Rectal smooth muscle tissue (tissue), 1 donor: Measurements from ENCODE around the gene PTPN7.
"Not testable (repeated sequence)": the region's sequence is repeated elsewhere in the genome, so short reads cannot be mapped to it uniquely, and the experiment has no call there.

Experiments
- H3K27ac ChIP-seq: one replicate; pipeline ENCODE4 v1.7.0; 2013; ENCODE audit warnings: low read depth, low read length, inconsistent platforms
- H3K27me3 ChIP-seq: one replicate; pipeline ENCODE4 v1.7.0; 2013; ENCODE audit warnings: low read length; ENCODE audit not compliant: control insufficient read depth, insufficient read depth
- H3K36me3 ChIP-seq: one replicate; pipeline ENCODE4 v1.7.0; 2013; ENCODE audit warnings: low read length; ENCODE audit not compliant: control insufficient read depth, insufficient read depth
- H3K4me1 ChIP-seq: one replicate; pipeline ENCODE4 v1.7.0; 2013; ENCODE audit warnings: low read length; ENCODE audit not compliant: control insufficient read depth, insufficient read depth
- H3K4me3 ChIP-seq: one replicate; pipeline ENCODE4 v1.7.0; 2013; ENCODE audit warnings: low read length
- H3K9ac ChIP-seq: one replicate; pipeline ENCODE4 v1.7.0; 2013; ENCODE audit warnings: low read length

PTPN7 gene

DNA sequence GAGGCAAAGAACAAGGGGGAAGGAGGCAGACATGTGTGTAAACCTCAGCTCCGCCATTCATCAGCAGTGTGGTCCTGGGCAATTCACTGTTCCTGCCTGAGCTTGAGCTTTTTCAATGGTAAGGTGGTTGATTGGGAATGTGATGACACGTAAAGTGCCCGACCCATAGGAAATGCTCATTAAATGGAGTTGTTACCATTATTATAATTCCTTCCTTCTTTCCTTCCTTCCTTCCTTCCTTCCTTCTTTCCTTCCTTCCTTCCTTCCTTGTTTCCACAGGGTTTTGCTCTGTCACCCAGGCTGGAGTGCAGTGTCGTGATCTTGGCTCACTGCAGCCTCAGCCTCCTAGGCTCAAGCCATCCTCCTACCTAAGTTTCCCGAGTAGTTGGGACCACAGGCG lies 33.3 kb downstream of the PTPN7 start:
- H3K9ac ChIP-seq: no peak overlapping the region
- peaks cover 4% of the 10 kb centered on the region for H3K4me1 ChIP-seq
- H3K36me3 ChIP-seq: no peaks in the 10 kb centered on the region
- no peak overlapping the region for H3K4me3 ChIP-seq
- H3K27ac ChIP-seq: no peak overlapping the region
- H3K27me3 ChIP-seq: no peaks in the 10 kb centered on the region

GRCh38 chr1:202126426-202126825 lies 34.0 kb downstream of the PTPN7 start:
- Histone ChIP-seq H3K27me3 (no peaks in the 10 kb centered on the region), H3K9ac (no peak overlapping the region), H3K4me1 (no peaks in the 10 kb centered on the region), H3K4me3 (no peak overlapping the region), H3K36me3 (no peaks in the 10 kb centered on the region), H3K27ac (no peak overlapping the region)

DNA sequence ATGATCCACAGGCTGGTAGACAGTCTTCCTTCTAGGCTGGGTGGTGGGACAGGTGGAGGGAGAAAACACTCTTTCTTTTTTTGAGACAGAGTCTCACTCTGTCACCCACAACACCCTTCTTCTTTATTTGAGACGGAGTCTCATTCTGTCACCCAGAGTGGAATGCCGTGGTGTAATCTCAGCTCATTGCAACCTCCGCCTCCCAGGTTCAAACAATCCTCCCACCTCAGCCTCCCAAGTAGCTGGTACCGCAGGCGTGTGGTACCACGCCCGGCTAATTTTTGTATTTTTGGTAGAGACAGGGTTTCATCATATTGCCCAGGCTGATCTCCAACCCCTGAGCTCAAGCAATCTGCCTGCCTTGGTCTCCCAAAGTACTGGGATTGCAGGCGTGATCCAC lies 34.8 kb downstream of the PTPN7 start:
- H3K4me3 ChIP-seq: no peak overlapping the region
- H3K36me3 ChIP-seq: no peaks in the 10 kb centered on the region
- no peak overlapping the region for H3K9ac ChIP-seq
- no peak overlapping the region for H3K27ac ChIP-seq
- H3K4me1 ChIP-seq: no peaks in the 10 kb centered on the region
- no peaks in the 10 kb centered on the region for H3K27me3 ChIP-seq

DNA sequence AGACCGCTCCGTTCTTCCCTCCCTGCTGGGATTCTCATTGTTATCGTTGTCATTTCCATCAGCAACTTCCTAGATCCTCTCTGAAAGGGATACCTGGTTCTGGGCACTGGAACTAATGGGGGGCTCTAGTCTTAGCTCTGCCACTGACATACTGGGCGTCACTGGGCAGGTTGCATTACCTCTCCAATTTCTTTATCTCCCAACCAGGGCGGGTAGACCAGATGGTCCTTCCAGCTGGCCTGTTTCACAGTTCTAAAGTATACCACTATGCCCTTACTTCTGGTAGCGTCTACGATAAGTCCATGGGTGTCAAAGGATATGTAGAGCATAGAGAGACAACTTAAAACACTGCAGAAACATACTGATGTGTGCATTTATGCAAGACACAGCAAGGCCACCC lies 36.3 kb downstream of the PTPN7 start:
- no peaks in the 10 kb centered on the region for H3K36me3 ChIP-seq
- H3K27me3 ChIP-seq: no peaks in the 10 kb centered on the region
- no peak overlapping the region for H3K27ac ChIP-seq
- H3K9ac ChIP-seq: no peak overlapping the region
- H3K4me1 ChIP-seq: no peaks in the 10 kb centered on the region
- H3K4me3 ChIP-seq: no peak overlapping the region

DNA sequence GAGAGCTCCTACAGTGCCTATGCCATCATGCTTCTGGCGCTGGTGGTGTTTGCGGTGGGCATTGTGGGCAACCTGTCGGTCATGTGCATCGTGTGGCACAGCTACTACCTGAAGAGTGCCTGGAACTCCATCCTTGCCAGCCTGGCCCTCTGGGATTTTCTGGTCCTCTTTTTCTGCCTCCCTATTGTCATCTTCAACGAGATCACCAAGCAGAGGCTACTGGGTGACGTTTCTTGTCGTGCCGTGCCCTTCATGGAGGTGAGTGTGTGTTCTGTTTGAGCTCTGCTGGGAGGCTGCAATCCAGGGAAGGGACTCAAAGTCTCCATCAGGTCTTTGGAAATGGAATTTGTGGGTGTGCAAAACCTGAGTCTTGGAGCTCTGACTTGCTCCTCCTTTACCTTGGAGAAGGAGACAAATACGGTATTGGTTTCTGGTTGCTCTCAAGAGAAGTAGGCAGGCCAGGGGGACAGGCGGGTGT lies 37.0 kb downstream of the PTPN7 start:
- Histone ChIP-seq H3K9ac (no peak overlapping the region), H3K27ac (no peak overlapping the region), H3K36me3 (no peaks in the 10 kb centered on the region), H3K27me3 (no peaks in the 10 kb centered on the region), H3K4me3 (peak overlapping the region; percentile 27), H3K4me1 (no peaks in the 10 kb centered on the region)

GRCh38 chr1:202122639-202123335 lies 37.6 kb downstream of the PTPN7 start, which contains the start of gene GPR37L1:
TSS of gene GPR37L1 (plus strand) at chr1:202122917. CDS start at chr1:202122964, 47 bp downstream.
- Histone ChIP-seq H3K4me3 (peak within 1 kb of the TSS; percentile 27), H3K36me3 (no peaks in the 10 kb centered on the region), H3K27me3 (no peaks in the 10 kb centered on the region), H3K9ac (no peak within 1 kb of the TSS), H3K4me1 (no peaks in the 10 kb centered on the region), H3K27ac (no peak within 1 kb of the TSS)

- no peaks in the 10 kb centered on the region for H3K4me1 ChIP-seq
- no peak overlapping the region for H3K9ac ChIP-seq
- no peaks in the 10 kb centered on the region for H3K36me3 ChIP-seq
- no peak overlapping the region for H3K27ac ChIP-seq
- no peak overlapping the region for H3K4me3 ChIP-seq
- H3K27me3 ChIP-seq: no peaks in the 10 kb centered on the region
These were observed 39.4 kb downstream of the PTPN7 start for GRCh38 chr1:202121006-202121405.

DNA sequence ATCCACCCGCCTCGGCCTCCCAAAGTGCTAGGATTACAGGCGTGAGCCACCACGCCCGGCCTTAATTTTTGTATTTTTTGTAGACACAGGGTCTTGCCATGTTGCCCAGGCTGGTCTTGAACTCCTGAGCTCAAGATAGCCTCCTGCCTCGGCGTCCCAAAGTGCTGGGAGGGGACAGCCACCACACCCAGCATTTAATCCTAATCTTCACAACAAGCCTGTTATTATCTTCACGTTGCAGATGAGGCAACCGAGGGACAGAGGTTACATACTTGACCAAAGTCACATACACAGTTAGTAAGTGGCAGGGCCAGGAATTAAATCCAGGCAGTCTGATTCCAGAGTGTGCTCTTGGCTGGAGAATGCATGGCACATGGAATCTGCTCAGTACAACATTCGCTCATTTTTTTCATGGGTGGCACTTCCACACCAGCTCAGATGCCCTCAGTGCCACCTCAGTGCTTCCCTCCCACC lies 42.5 kb downstream of the PTPN7 start:
- Histone ChIP-seq H3K9ac (no peak overlapping the region), H3K36me3 (no peaks in the 10 kb centered on the region), H3K4me1 (peaks cover 1% of the 10 kb centered on the region), H3K27me3 (no peaks in the 10 kb centered on the region), H3K4me3 (no peak overlapping the region), H3K27ac (no peak overlapping the region)

DNA sequence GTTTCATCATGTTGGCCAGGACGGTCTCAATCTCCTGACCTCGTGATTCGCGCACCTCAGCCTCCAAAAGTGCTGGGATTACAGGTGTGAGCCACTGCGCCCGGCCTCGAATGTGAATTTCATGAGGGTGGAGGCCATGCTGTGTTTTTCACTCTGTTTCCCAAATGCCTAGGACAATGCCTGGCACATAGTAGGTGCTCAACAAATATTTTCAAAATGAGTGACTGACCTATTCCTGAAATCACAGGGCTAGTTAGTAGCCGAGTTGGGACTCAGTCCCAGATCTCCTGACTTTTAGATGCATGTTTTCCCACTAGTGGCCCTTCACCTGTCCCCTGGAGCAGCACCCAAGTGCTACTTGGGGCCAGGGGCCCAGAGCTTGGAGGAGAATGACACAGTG lies 44.1 kb downstream of the PTPN7 start:
- Histone ChIP-seq H3K36me3 (no peaks in the 10 kb centered on the region), H3K9ac (no peak overlapping the region), H3K4me1 (peaks cover 2% of the 10 kb centered on the region), H3K4me3 (no peak overlapping the region), H3K27me3 (no peaks in the 10 kb centered on the region), H3K27ac (no peak overlapping the region)

- H3K9ac ChIP-seq: no peak overlapping the region
- H3K27me3 ChIP-seq: no peaks in the 10 kb centered on the region
- no peaks in the 10 kb centered on the region for H3K36me3 ChIP-seq
- H3K4me3 ChIP-seq: no peak overlapping the region
- H3K4me1 ChIP-seq: peaks cover 2% of the 10 kb centered on the region
- no peak overlapping the region for H3K27ac ChIP-seq
These were observed 46.6 kb downstream of the PTPN7 start for GRCh38 chr1:202113690-202114300.

GRCh38 chr1:202112859-202113689 lies 47.3 kb downstream of the PTPN7 start:
- H3K36me3 ChIP-seq: no peaks in the 10 kb centered on the region
- no peaks in the 10 kb centered on the region for H3K27me3 ChIP-seq
- no peak overlapping the region for H3K4me3 ChIP-seq
- H3K4me1 ChIP-seq: peaks cover 2% of the 10 kb centered on the region
- H3K9ac ChIP-seq: no peak overlapping the region
- H3K27ac ChIP-seq: no peak overlapping the region

DNA sequence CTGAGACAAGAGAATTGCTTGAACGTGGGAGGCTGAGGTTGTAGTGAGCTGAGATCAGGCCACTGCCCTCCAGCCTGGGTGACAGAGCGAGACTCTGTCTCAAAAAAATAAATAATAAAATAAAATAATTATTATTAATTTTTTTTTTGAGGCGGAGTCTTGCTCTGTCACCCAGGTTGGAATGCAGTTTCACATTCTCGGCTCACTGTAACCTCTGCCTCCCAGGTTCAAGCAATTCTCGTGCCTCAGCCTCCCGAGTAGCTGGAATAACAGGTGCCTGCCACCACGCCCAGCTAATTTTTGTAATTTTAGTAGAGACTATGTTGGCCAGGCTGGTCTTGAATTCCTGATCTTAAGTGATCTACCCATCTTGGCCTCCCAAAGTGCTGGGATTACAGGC lies 48.8 kb downstream of the PTPN7 start:
- not testable (repeated sequence) for H3K4me1 ChIP-seq, H3K4me3 ChIP-seq, H3K27ac ChIP-seq, H3K27me3 ChIP-seq, H3K9ac ChIP-seq, H3K36me3 ChIP-seq
